GM18498 (cell line): ENCODE results near the gene CACNA2D3.
"Not testable (repeated sequence)": the region's sequence is repeated elsewhere in the genome, so short reads cannot be mapped to it uniquely, and the experiment has no call there.

ENCODE experiments used
- ATAC-seq: cut with Tn5 transposase; IDR thresholded peaks from one replicate; pipeline ENCODE4 v1.9.1; 2021; ENCODE audit warnings: mild to moderate bottlenecking, moderate library complexity; ENCODE audit not compliant: unreplicated experiment

Gene CACNA2D3

GRCh38 chr3:54434756-54435155 is 312.4 kb downstream of the CACNA2D3 start:
- no peak for ATAC-seq

- ATAC-seq = no peak
Measured at GRCh38 chr3:54437271-54437670, 314.9 kb downstream of the CACNA2D3 start.

GRCh38 chr3:54443561-54444161 is 321.3 kb downstream of the CACNA2D3 start:
- ATAC-seq = no peak

- ATAC-seq = no peak
Measured at GRCh38 chr3:54445630-54446029, 323.3 kb downstream of the CACNA2D3 start.

- no peak for ATAC-seq
Measured at GRCh38 chr3:54447427-54447826, 325.1 kb downstream of the CACNA2D3 start.

- no peak for ATAC-seq
Measured at GRCh38 chr3:54454806-54455205, 332.5 kb downstream of the CACNA2D3 start.

GRCh38 chr3:54458357-54458756 is 336.0 kb downstream of the CACNA2D3 start:
- ATAC-seq = no peak

- ATAC-seq = not testable (repeated sequence)
Measured at GRCh38 chr3:54464554-54464953, 342.2 kb downstream of the CACNA2D3 start.

- ATAC-seq = no peak
Measured at GRCh38 chr3:54476891-54477290, 354.5 kb downstream of the CACNA2D3 start.

- ATAC-seq = no peak
Measured at GRCh38 chr3:54481606-54482365, 359.4 kb downstream of the CACNA2D3 start.

GRCh38 chr3:54484334-54484733 is 362.0 kb downstream of the CACNA2D3 start:
- no peak for ATAC-seq

- ATAC-seq = no peak
Measured at GRCh38 chr3:54486317-54486716, 364.0 kb downstream of the CACNA2D3 start.

GRCh38 chr3:54488297-54488696 is 365.9 kb downstream of the CACNA2D3 start:
- ATAC-seq = no peak

GRCh38 chr3:54494209-54494608 is 371.9 kb downstream of the CACNA2D3 start:
- no peak for ATAC-seq

GRCh38 chr3:54506603-54507002 is 384.3 kb downstream of the CACNA2D3 start:
- ATAC-seq = no peak

GRCh38 chr3:54507876-54508460 is 385.6 kb downstream of the CACNA2D3 start:
- ATAC-seq = no peak

- ATAC-seq = no peak
Measured at GRCh38 chr3:54510506-54510905, 388.2 kb downstream of the CACNA2D3 start.

- no peak for ATAC-seq
Measured at GRCh38 chr3:54511766-54512365, 389.5 kb downstream of the CACNA2D3 start.

GRCh38 chr3:54514006-54514405 is 391.7 kb downstream of the CACNA2D3 start:
- ATAC-seq = no peak

- ATAC-seq = no peak
Measured at GRCh38 chr3:54514416-54514815, 392.1 kb downstream of the CACNA2D3 start.

- no peak for ATAC-seq
Measured at GRCh38 chr3:54515441-54516213, 393.3 kb downstream of the CACNA2D3 start.
